Smooth muscle cell of the brain vasculature (primary cell): ENCODE results near the gene NXF1.
"Not testable (repeated sequence)": the region's sequence is repeated elsewhere in the genome, so short reads cannot be mapped to it uniquely, and the experiment has no call there.

Experiments used
- DNase-seq: peaks from one replicate; pipeline ENCODE4 v3.0.0-alpha.2; 2012; ENCODE audit warnings: low read depth, low spot score

Gene NXF1

GRCh38 chr11:62805076-62805892, at the start of gene NXF1:
Gene NXF1 (minus strand): TSS chr11:62805440. CDS start chr11:62805356, 84 bp downstream.
- peak; percentile 89 for DNase-seq

- no peak for DNase-seq
Measured at GRCh38 chr11:62854013-62854824, 49.0 kb upstream of the NXF1 start.

GRCh38 chr11:62853279-62853965, 48.2 kb upstream of the NXF1 start:
- no peak for DNase-seq

GRCh38 chr11:62852523-62853188, 47.4 kb upstream of the NXF1 start:
- no peak for DNase-seq

GRCh38 chr11:62851807-62852522, 46.7 kb upstream of the NXF1 start:
- DNase-seq, result no peak

- no peak for DNase-seq
Measured at GRCh38 chr11:62850911-62851806, 45.9 kb upstream of the NXF1 start.

- DNase-seq, result no peak
Measured at GRCh38 chr11:62847767-62848314, 42.6 kb upstream of the NXF1 start.

- no peak for DNase-seq
Measured at GRCh38 chr11:62846177-62846576, 40.9 kb upstream of the NXF1 start.

GRCh38 chr11:62844154-62844553, 38.9 kb upstream of the NXF1 start:
- no peak for DNase-seq

- DNase-seq, result no peak
Measured at GRCh38 chr11:62843466-62843865, 38.2 kb upstream of the NXF1 start.

- not testable (repeated sequence) for DNase-seq
Measured at GRCh38 chr11:62842891-62843290, 37.7 kb upstream of the NXF1 start.

GRCh38 chr11:62842171-62842741, 37.0 kb upstream of the NXF1 start:
- DNase-seq, result no peak

- peak; percentile 93 for DNase-seq
Measured at GRCh38 chr11:62841361-62842170, 36.3 kb upstream of the NXF1 start.

GRCh38 chr11:62840721-62841360, 35.6 kb upstream of the NXF1 start:
- DNase-seq, result peak; percentile 36

GRCh38 chr11:62839050-62839945, 34.1 kb upstream of the NXF1 start, which contains the start of gene WDR74:
Gene WDR74 (minus strand): TSS chr11:62839590. CDS start chr11:62839570, 20 bp downstream.
- peak; percentile 81 for DNase-seq

- no peak for DNase-seq
Measured at GRCh38 chr11:62835336-62835735, 30.1 kb upstream of the NXF1 start.
